NCI-H2227 (cell line): ENCODE results near the gene CCN5.
"Not testable (repeated sequence)": the region's sequence is repeated elsewhere in the genome, so short reads cannot be mapped to it uniquely, and the experiment has no call there.

Source experiments
- DNase-seq: peaks from one replicate; lab custom pipeline; 2025; ENCODE audit not compliant: unreplicated experiment; lab: John Stamatoyannopoulos, UW

CCN5 gene

GRCh38 chr20:44694159-44694558, 21.0 kb upstream of the CCN5 start:
- DNase-seq = no peak

- DNase-seq = no peak
Observed at GRCh38 chr20:44695295-44695673, 19.9 kb upstream of the CCN5 start.

- DNase-seq = no peak
Observed at GRCh38 chr20:44695674-44696300, 19.4 kb upstream of the CCN5 start.

- DNase-seq = no peak
Observed at GRCh38 chr20:44696315-44696714, 18.9 kb upstream of the CCN5 start.

- DNase-seq = not testable (repeated sequence)
Observed at GRCh38 chr20:44697041-44697440, 18.1 kb upstream of the CCN5 start.

GRCh38 chr20:44698351-44698750, 16.8 kb upstream of the CCN5 start:
- no peak for DNase-seq

GRCh38 chr20:44700306-44700705, 14.9 kb upstream of the CCN5 start:
- DNase-seq = peak; percentile 37

GRCh38 chr20:44701118-44701857, 13.9 kb upstream of the CCN5 start:
- DNase-seq = no peak

- DNase-seq = no peak
Observed at GRCh38 chr20:44701858-44702256, 13.3 kb upstream of the CCN5 start.

GRCh38 chr20:44702776-44703175, 12.4 kb upstream of the CCN5 start:
- DNase-seq = no peak

GRCh38 chr20:44703183-44703925, 11.8 kb upstream of the CCN5 start:
- DNase-seq = no peak

GRCh38 chr20:44703956-44704488, 11.1 kb upstream of the CCN5 start:
- no peak for DNase-seq

- DNase-seq = no peak
Observed at GRCh38 chr20:44704551-44704971, 10.6 kb upstream of the CCN5 start.

GRCh38 chr20:44705364-44706094, 9.6 kb upstream of the CCN5 start:
- no peak for DNase-seq

GRCh38 chr20:44706301-44707017, 8.7 kb upstream of the CCN5 start:
- no peak for DNase-seq

GRCh38 chr20:44707018-44707579, 8.1 kb upstream of the CCN5 start:
- no peak for DNase-seq

- DNase-seq = no peak
Observed at GRCh38 chr20:44709380-44709779, 5.8 kb upstream of the CCN5 start.

GRCh38 chr20:44709797-44710196, 5.4 kb upstream of the CCN5 start:
- no peak for DNase-seq

GRCh38 chr20:44711237-44711636, 3.9 kb upstream of the CCN5 start:
- DNase-seq = no peak

GRCh38 chr20:44714102-44714700, 968 bp upstream of the CCN5 start:
- DNase-seq = no peak
